GM23338 (cell line): ENCODE measurements around the gene TST. TPM values are rescaled to one million over a fixed set of nuclear protein-coding genes. Genes with fewer than 3 reads are reported as not detected.

ENCODE experiments used
- CREB1 ChIP-seq: fragments of 250-450 bp; sonication (Bioruptor Pico); IDR thresholded peaks from 2 replicates; pipeline ENCODE4 v1.5.0; 2020; ENCODE audit warnings: low read depth, mild to moderate bottlenecking, moderate library complexity
- EZH2phosphoT487 ChIP-seq: fragments of 200-600 bp; sonication (generic); IDR thresholded peaks from one replicate; pipeline ENCODE4 v1.8.1; 2018; ENCODE audit warnings: antibody characterized with exemption; ENCODE audit not compliant: unreplicated experiment
- NANOG ChIP-seq: IDR thresholded peaks from 2 replicates; pipeline ENCODE4 v1.6.1; 2016; ENCODE audit warnings: antibody characterized with exemption, borderline replicate concordance
- ZNF462 ChIP-seq: fragments of 250-450 bp; sonication (Bioruptor Pico); IDR thresholded peaks from 2 replicates; pipeline ENCODE4 v1.5.0; 2020; ENCODE audit warnings: mild to moderate bottlenecking, moderate library complexity
- polyA plus RNA-seq: library from polyadenylated mRNA; unstranded; fragments of >200 nt; fragmentation: Nextera tagmentation; extraction: Ambion mirVana; gene quantifications from 2 replicates; pipeline ENCODE4 v1.2.1, GENCODE V29; 2016
- total RNA-seq: library from RNA; depleted of rRNA; stranded (reverse); fragments of >200 nt; shearing (Covaris generic); gene quantifications from 2 replicates; pipeline ENCODE4 v1.2.3, GENCODE V29; 2014
- TF ChIP-seq, protein P1 (sequence below): IDR thresholded peaks from one replicate; pipeline ENCODE4 v1.6.1; 2018; ENCODE audit warnings: antibody characterized with exemption; ENCODE audit not compliant: unreplicated experiment

Gene TST
- total and polyA plus RNA-seq, 2 experiments from 2014 or later = 14.6 to 32.7 TPM

DNA sequence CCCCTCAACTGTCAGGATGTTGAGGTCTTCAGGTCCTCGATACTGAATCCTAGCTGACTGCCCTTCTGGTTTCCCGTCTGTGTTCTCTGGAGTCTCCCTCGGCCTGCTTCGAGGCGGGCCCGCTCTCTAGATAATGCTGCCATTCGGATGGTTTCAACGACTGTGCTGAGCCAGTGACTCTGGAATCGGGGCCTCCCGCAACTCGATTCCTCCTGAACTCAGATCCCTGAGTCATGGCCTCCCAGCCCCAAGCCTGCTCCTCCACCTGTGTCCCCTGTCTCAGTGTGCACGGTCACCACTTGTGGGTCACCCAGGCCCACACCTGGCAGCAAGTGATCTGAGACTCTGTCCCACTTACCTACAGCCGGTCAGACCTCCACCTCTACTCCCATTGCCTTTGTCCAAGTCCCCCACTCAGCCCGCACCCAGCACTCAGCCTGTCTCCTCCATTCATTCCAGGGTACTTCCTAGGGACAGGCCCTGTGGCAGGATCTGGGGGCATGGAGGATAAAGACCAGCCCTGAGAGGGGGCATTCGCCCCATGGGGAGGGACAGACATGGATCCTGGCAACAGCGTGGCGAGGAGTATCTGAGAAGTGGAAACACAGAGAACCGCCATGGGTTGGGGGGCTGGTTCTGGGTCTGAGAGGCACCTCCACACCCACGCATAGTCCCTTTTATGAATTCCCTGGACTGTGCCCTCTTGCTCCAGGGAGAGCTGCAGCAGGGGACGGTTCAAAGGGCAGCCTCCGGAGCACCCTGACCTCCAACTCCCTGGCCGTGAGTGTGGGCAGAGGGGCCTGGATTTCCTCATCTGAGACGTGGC lies 14.6 kb upstream of the TST start (continued):
- TF ChIP-seq ZNF462 = no peak
- TF ChIP-seq, protein P1, sequence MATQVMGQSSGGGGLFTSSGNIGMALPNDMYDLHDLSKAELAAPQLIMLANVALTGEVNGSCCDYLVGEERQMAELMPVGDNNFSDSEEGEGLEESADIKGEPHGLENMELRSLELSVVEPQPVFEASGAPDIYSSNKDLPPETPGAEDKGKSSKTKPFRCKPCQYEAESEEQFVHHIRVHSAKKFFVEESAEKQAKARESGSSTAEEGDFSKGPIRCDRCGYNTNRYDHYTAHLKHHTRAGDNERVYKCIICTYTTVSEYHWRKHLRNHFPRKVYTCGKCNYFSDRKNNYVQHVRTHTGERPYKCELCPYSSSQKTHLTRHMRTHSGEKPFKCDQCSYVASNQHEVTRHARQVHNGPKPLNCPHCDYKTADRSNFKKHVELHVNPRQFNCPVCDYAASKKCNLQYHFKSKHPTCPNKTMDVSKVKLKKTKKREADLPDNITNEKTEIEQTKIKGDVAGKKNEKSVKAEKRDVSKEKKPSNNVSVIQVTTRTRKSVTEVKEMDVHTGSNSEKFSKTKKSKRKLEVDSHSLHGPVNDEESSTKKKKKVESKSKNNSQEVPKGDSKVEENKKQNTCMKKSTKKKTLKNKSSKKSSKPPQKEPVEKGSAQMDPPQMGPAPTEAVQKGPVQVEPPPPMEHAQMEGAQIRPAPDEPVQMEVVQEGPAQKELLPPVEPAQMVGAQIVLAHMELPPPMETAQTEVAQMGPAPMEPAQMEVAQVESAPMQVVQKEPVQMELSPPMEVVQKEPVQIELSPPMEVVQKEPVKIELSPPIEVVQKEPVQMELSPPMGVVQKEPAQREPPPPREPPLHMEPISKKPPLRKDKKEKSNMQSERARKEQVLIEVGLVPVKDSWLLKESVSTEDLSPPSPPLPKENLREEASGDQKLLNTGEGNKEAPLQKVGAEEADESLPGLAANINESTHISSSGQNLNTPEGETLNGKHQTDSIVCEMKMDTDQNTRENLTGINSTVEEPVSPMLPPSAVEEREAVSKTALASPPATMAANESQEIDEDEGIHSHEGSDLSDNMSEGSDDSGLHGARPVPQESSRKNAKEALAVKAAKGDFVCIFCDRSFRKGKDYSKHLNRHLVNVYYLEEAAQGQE = no peak
- TF ChIP-seq CREB1 = no peak
- TF ChIP-seq NANOG = no peak
- no peak for TF ChIP-seq EZH2phosphoT487
